GM12872 (cell line): ENCODE data around the gene YEATS4.

Experiments
- CTCF ChIP-seq: IDR thresholded peaks from 3 replicates; pipeline ENCODE4 v1.5.1; 2011; ENCODE audit warnings: low read depth, mild to moderate bottlenecking, low read length, moderate library complexity; ENCODE audit not compliant: insufficient read depth

YEATS4 gene

GRCh38 chr12:69345077-69345476 is 14.5 kb upstream of the YEATS4 start:
- TF ChIP-seq CTCF: no peak

- no peak for TF ChIP-seq CTCF
Observed at GRCh38 chr12:69345742-69346141, 13.8 kb upstream of the YEATS4 start.

- TF ChIP-seq CTCF: no peak
Observed at GRCh38 chr12:69348162-69348938, 11.2 kb upstream of the YEATS4 start, which contains the start of gene LYZ. Gene LYZ (plus strand): TSS chr12:69348381. CDS start chr12:69348409, 28 bp downstream.

GRCh38 chr12:69350002-69350626 is 9.4 kb upstream of the YEATS4 start:
- no peak for TF ChIP-seq CTCF

- TF ChIP-seq CTCF: no peak
Observed at GRCh38 chr12:69350777-69351176, 8.8 kb upstream of the YEATS4 start.

GRCh38 chr12:69351462-69352236 is 7.9 kb upstream of the YEATS4 start:
- TF ChIP-seq CTCF: no peak

- TF ChIP-seq CTCF: no peak
Observed at GRCh38 chr12:69352904-69353303, 6.6 kb upstream of the YEATS4 start.
